ENCODE data around the gene SSR1.

The SSR1 gene

DNA sequence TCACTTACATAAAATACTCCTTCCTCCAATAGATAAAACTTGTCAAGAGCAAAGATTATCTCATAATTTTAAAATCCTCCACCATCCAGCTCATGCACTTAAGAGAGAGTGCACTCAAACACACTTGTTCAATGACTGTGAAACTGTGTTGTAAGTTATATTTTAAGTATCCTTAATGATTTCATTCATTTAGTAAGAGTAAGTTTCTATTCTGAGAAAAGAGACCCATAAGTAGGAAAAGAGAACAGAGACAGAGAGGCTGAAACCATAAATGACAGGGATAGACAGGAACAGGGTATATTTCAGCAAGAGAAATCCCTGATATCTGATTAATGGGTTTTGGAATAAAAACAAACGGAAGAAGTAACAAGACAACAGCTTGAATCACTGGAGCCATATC is 8.2 kb downstream of the SSR1 start:
- H3K27me3 ChIP-seq (ENCODE audit: insufficient read depth, low read length, poor library complexity, severe bottlenecking), result no peaks in the 10 kb centered on the region
- peaks cover 34% of the 10 kb centered on the region for H3K4me1 ChIP-seq (ENCODE audit: insufficient read depth, low read length, poor library complexity, severe bottlenecking)
- peak overlapping the region; percentile 6 for H3K9ac ChIP-seq (ENCODE audit: low read depth, low read length, poor library complexity, severe bottlenecking)
- no peak overlapping the region for H2AFZ ChIP-seq (ENCODE audit: low read length)
- peaks cover 64% of the 10 kb centered on the region for H4K20me1 ChIP-seq (ENCODE audit: insufficient read depth, low read length, poor library complexity, severe bottlenecking)
- TF ChIP-seq, protein P1, sequence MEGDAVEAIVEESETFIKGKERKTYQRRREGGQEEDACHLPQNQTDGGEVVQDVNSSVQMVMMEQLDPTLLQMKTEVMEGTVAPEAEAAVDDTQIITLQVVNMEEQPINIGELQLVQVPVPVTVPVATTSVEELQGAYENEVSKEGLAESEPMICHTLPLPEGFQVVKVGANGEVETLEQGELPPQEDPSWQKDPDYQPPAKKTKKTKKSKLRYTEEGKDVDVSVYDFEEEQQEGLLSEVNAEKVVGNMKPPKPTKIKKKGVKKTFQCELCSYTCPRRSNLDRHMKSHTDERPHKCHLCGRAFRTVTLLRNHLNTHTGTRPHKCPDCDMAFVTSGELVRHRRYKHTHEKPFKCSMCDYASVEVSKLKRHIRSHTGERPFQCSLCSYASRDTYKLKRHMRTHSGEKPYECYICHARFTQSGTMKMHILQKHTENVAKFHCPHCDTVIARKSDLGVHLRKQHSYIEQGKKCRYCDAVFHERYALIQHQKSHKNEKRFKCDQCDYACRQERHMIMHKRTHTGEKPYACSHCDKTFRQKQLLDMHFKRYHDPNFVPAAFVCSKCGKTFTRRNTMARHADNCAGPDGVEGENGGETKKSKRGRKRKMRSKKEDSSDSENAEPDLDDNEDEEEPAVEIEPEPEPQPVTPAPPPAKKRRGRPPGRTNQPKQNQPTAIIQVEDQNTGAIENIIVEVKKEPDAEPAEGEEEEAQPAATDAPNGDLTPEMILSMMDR (conservative IDR thresholded peaks at IDR 0.05; ENCODE audit: low read length), result no peak
- TF ChIP-seq EZH2phosphoT487 (IDR thresholded peaks at IDR 0.05; ENCODE audit: borderline replicate concordance), result no peak
- no peaks in the 10 kb centered on the region for H3F3A ChIP-seq (ENCODE audit: low read depth)
- H3K4me3 ChIP-seq (ENCODE audit: low read length, poor library complexity, severe bottlenecking), result peak overlapping the region; percentile 15
- H3K36me3 ChIP-seq (ENCODE audit: insufficient read depth, low read length), result peaks cover 86% of the 10 kb centered on the region
- H3K9me2 ChIP-seq (replicated peaks; ENCODE audit: low read depth, low read length), result no peaks in the 10 kb centered on the region
- H3K79me2 ChIP-seq (ENCODE audit: insufficient read depth, low read length), result peaks cover 82% of the 10 kb centered on the region
- H3K9me3 ChIP-seq (ENCODE audit: insufficient read depth, low read depth, low read length), result no peaks in the 10 kb centered on the region
- peak overlapping the region; percentile 61 for H3K4me2 ChIP-seq (ENCODE audit: low read depth, low read length, poor library complexity, severe bottlenecking)

DNA sequence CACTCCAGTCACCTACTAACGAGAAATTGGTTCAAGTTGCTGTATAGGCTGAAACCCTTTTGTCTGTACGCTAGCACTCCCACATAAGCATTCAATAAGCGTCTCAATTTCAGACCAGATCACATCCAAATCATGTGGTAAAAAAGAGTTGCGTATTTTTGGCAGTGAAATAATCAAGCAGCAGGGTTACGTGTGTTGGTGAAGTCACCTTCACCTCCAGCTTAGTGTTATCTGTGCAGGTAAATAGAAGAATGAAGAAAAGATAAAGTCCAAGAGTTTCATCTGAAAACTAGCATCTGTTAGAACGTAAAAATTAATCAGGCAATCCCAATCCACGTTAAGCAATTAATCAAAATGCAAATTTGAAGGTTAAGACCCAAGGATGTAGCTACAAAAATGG is 11.3 kb downstream of the SSR1 start:
- Histone ChIP-seq H3K9me2 (replicated peaks; ENCODE audit: low read depth, low read length) (no peaks in the 10 kb centered on the region), H3K4me3 (ENCODE audit: low read length, poor library complexity, severe bottlenecking) (no peak overlapping the region), H3F3A (ENCODE audit: low read depth) (no peaks in the 10 kb centered on the region), H3K79me2 (ENCODE audit: insufficient read depth, low read length) (peaks cover 60% of the 10 kb centered on the region), H3K4me2 (ENCODE audit: low read depth, low read length, poor library complexity, severe bottlenecking) (no peak overlapping the region), H2AFZ (ENCODE audit: low read length) (no peak overlapping the region), H3K27me3 (ENCODE audit: insufficient read depth, low read length, poor library complexity, severe bottlenecking) (no peaks in the 10 kb centered on the region), H3K4me1 (ENCODE audit: insufficient read depth, low read length, poor library complexity, severe bottlenecking) (peaks cover 19% of the 10 kb centered on the region), H3K9me3 (ENCODE audit: insufficient read depth, low read depth, low read length) (no peaks in the 10 kb centered on the region), H3K36me3 (ENCODE audit: insufficient read depth, low read length) (peaks cover 90% of the 10 kb centered on the region), H3K9ac (ENCODE audit: low read depth, low read length, poor library complexity, severe bottlenecking) (no peak overlapping the region), H4K20me1 (ENCODE audit: insufficient read depth, low read length, poor library complexity, severe bottlenecking) (peaks cover 49% of the 10 kb centered on the region)
- TF ChIP-seq, protein P1 (conservative IDR thresholded peaks at IDR 0.05; ENCODE audit: low read length), result no peak
- TF ChIP-seq EZH2phosphoT487 (IDR thresholded peaks at IDR 0.05; ENCODE audit: borderline replicate concordance), result no peak

DNA sequence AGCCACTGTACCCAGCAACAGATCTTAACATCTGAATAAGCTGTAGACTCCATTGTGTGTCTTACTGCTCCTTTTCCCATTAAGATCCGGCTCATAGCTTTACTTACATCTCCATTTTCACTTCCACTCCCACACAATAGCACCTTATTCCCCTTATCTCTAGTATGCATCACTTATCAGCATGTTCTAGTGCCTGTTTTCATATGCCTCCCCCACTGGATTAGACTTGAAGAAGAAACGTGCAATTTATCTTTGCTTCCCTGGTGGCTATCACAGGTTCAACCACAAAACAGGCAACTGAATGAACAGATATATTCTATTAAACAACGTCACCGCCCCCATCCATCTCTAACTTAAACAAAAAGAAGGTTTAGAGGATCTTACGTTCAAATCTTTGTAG is 12.1 kb downstream of the SSR1 start:
- Histone ChIP-seq H3K27me3 (ENCODE audit: insufficient read depth, low read length, poor library complexity, severe bottlenecking) (no peaks in the 10 kb centered on the region), H2AFZ (ENCODE audit: low read length) (no peak overlapping the region), H3K79me2 (ENCODE audit: insufficient read depth, low read length) (peaks cover 52% of the 10 kb centered on the region), H3K4me3 (ENCODE audit: low read length, poor library complexity, severe bottlenecking) (no peak overlapping the region), H3K4me2 (ENCODE audit: low read depth, low read length, poor library complexity, severe bottlenecking) (no peak overlapping the region), H3F3A (ENCODE audit: low read depth) (no peaks in the 10 kb centered on the region), H3K9ac (ENCODE audit: low read depth, low read length, poor library complexity, severe bottlenecking) (no peak overlapping the region), H3K4me1 (ENCODE audit: insufficient read depth, low read length, poor library complexity, severe bottlenecking) (peaks cover 27% of the 10 kb centered on the region), H3K36me3 (ENCODE audit: insufficient read depth, low read length) (peaks cover 93% of the 10 kb centered on the region), H4K20me1 (ENCODE audit: insufficient read depth, low read length, poor library complexity, severe bottlenecking) (peaks cover 53% of the 10 kb centered on the region), H3K9me2 (replicated peaks; ENCODE audit: low read depth, low read length) (no peaks in the 10 kb centered on the region), H3K9me3 (ENCODE audit: insufficient read depth, low read depth, low read length) (no peaks in the 10 kb centered on the region)
- no peak for TF ChIP-seq EZH2phosphoT487 (IDR thresholded peaks at IDR 0.05; ENCODE audit: borderline replicate concordance)
- TF ChIP-seq, protein P1 (conservative IDR thresholded peaks at IDR 0.05; ENCODE audit: low read length), result no peak

Measured in Loucy (cell line).